Suppressor macrophage treated with lipopolysaccharide for 4 hours (primary cell): Measurements from ENCODE around the gene PIEZO2.

Experiments used
- DNase-seq: peaks from one replicate; pipeline ENCODE4 v3.0.0-alpha.2; 2020

PIEZO2 gene

DNA sequence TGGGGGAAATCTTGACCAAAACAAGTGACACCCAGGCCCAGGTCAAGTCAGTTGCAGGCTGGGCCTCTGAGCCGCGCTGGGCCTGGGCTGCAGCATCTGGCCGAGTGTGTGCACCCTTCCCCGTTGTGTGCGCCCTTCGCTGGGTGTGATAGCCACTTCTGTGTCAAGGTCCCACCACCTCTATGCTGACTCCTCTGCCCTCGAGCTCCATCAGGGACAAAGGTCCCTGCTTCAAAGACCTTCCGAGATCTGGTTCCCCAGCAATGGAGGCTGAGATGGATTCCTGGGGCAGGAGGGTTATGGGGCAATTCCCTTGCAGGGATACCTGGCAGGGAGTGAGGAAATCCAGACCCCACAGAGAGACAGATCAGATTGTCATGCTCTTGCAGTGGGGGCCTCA is 93.6 kb downstream of the PIEZO2 start:
- DNase-seq: no peak

DNA sequence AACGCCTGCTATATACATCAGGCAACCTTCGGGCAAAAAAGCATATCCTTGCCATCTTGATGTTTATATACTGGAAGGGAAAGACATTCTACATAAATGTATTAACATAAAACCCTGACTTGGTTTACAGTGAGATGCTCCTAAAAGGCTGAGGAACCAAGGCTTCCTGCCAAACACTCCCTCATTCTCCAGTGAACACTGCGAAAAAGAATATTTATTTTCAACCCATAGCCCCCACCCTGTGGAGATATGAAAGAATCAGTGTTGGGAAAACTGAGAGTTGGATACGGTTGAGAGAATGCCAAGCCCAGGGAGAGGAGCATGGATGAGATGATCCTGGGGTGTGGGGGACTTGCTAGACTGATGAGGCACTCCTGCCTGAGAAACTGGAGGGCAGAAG is 94.9 kb downstream of the PIEZO2 start:
- DNase-seq: no peak

DNA sequence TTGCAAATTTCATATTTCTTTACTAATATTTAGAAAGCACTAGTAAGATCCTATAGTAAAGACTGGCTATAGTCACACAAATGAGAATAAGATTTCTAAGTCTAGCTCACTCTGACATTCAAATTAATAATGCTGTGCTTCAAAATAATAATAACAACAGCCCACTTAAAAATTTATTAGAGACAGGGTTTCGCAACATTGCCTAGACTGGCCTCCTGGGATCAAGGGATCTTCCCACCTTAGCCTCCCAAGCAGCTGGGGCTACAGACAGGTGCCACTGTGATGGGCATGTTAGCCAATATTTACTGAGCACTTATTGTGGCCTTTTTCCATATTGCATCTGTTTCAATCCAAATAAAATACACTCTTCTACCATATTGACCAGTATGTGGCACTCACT is 96.1 kb downstream of the PIEZO2 start:
- no peak for DNase-seq

DNA sequence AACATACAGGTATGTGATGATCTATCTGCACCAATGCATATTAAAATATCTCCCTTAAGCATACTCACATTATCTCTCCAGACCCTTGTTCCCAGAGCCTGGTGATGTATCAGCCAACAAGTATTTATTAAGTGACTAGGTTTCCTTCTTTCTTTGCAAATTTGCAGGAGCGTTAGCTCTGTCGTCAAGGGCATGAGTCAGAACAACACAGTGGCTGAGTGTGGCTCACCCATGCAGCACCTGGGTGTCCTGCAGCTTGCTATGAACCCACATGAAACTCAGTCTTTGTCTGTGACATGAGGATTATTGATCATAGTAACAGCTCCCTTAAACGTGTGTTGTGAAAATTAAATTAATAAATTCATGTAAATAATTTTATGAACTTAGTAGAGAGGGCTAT is 96.6 kb downstream of the PIEZO2 start:
- DNase-seq: no peak

DNA sequence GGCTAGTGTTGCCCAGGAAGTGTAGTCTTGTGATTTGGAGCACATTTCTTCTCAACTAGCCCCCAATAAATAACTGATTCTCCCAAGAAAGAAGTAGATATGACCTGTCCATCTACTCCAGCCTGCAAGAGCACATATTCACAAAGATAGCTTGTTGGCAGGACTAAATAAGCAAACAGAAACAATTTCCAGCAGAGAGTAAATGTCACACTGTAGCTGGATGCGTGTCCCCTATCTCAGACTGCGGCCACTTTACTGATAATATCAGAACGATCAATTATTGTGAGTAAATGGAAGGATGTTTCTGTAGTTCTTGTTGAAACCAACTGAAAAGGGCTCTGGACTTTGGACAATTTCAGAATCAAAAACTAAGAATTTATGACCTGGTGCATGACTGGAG is 97.9 kb downstream of the PIEZO2 start:
- no peak for DNase-seq

DNA sequence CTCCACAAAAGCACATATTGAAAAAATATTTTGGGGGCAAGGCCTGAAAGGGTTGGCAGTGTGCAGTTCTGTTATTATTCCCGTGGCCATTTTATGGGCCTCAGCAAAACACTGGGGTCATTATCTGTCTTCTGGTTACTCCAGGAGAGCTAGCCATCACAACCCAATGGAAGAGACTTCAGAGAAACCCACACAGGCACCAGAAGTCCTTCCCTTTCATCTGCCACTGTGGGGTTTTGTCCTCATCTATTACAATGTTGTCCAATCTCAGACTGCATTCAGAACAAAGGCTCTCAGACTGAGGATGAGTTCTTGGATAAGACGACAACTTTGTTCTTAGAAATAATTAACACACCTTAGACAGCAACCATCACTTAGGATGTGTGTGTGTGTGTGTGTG is 98.4 kb downstream of the PIEZO2 start:
- DNase-seq: no peak

DNA sequence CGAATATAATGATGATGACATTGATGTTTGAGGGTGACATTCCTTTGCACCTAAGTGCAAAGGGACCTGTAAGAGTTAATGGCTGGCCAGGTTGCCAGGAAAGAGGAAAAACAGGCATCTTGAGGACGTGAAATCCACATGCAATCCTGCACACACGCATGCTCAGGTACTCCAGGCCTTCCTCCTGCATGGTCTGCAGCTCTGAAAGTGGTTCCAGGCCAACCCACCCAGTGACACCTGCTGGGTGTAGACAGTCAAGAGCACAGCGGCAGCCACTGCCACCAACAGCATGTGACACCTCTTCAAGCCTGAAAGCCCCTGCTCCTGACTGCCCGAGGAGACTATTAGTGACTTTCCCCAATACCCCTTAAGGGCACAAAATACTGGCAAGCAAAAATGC is 101.6 kb downstream of the PIEZO2 start:
- DNase-seq: no peak

DNA sequence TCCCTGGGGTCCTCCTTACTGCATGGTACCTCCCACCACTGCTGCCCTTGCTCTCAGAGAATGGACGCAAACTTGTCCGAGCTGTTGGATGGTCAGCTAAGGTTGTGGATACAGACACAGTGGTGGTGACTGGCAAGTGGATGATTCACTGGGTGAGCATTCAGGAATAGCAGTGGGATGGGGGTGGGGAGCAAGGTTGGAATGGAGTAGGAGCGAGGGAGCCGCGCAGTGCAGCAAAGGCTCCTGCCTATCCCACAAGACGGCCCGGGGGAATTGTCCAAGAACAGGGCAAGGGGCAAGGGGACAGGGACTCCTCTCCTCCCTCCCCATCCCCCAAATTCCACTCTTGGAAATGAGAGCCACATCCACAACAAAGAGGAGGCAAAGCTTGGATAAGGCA is 102.2 kb downstream of the PIEZO2 start:
- no peak for DNase-seq

DNA sequence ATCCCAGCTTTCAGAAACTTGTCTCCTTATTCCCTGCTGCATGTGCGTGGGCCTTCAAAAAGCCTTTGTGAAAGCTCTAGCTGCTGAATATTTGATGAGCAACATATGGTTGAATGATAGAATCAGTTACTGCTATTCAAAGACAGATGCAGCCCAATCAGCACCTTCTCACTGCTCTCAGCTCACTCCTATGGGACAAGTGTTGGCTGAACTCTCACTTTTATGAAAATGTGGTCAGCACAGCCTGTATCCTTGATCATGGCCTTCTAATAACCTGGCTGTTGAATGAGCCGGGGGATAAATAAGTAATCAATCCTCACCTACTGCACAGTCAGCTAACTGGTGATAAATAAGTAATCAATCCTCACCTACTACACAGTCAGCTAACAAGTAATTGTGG is 103.2 kb downstream of the PIEZO2 start:
- no peak for DNase-seq

DNA sequence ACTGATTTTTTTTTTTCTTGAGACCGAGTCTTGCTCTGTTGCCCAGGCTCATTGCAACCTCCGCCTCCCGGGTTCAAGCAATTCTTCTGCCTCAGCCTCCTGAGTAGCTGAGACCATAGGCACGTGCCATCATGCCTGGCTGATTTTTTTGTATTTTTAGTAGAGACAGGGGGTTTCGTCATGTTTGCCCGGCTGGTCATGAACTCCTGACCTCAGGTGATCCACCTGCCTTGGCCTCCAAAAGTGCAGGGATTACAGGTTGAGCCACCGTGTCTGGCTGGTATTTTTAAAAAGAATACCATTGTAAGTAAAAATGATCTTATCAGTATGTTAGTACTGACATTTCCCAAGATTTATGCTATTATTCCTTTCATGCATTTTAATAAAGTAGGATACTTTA is 105.7 kb downstream of the PIEZO2 start:
- DNase-seq: no peak

DNA sequence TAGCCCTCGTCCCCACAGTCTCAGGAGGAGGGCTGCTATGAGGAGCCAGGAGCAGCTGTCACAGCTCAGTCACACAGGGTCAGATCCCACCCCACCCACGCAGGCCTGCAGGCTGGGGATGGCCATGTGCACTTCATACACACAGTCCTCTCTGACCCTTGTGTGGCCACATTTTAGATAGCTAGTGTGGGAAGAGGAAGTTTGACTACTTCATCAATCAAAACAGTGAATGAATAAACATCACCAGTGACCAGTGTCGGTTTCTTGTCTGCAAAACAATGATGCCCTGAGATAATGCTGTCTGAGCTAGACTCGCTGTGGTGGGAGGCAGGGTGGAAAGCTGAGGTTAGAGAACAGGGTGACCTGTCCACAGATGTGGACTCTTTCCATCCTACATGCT is 107.1 kb downstream of the PIEZO2 start:
- no peak for DNase-seq

DNA sequence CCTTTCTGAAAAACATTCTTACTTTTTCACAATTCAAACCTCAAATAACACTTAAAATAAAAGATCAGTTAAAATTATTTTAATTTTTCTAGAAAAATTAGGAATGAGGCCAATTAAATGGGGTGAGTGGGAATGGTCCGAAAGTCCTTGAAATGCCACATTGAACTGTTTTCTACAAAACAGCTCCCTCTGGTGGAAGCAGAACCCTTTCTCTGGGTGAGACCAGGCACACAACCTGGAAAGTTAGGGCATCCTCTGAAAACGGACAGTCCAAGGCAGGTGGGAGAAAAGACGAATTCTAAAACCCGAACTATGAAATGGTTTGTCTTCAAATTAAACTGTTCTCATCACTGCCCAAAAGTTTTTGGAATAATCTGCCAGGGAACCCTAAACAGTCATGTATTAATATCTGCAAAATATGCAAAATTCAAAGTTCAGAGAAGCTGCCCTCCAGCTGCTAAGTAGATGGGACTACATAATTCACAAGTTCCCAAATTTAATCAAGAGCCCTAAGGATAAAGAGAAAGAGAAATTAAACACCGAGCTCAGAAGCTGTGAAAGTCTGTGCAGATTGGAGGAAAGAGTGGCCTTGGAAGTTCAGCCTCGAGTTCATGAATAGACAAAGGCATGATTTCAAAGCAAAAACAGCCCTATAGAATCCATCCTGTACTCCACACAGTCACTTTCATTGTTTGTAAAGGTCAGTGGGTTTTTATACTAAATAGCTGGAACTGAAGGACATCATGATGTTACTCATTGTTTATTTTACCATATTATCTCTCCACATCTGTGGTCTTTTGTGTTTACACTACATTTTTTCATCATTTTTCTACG is 108.3 kb downstream of the PIEZO2 start:
- peak; percentile 66 for DNase-seq

DNA sequence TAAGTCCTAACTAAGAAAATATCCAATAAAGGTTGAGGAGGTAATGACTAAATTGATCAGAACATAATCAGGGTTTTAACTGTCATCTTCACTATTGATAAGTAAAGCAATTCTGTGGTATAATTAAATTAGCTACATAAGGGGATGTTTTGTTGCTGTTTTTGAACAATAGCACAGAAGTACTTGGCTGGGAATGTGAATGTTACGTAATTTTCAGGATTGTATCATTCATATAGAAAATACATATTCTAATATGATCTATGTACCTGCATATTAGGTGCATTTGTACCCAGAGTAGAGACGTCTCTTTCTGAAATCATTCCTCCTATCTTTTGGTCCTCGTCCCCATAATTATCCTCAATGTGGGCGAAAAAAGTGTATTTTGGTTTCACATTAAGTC is 109.0 kb downstream of the PIEZO2 start:
- no peak for DNase-seq

DNA sequence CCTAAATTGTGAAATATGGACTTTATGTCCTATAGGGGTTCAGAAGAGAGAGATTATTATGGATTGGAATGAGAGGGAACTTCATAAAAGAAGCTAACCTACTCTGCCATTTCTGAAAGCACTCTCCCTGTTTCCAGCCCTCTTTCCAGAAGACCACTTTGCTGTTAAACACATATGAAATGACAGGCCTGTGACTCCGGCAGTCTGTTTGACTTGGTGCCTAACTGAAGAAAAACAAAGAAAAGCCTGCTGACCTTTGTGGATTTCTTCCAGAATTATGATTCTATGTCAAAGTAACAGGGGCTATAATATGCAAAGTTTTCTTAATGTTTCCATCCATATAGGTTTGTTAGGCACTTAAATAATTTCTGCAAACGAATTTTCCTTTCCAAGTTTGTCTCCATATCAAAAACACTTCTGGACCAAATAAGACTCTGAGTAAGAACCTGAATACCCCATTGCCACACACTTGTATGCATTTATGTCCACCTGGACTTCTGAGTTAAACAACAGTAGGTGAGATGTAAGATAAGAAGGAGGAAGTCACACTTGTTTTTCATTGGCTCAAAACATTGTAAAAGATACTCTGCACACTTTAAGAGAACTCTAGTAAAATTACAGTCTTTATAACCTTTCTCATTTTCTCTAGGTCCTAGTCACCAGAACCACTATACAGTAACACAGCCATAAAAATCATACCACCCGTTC is 111.7 kb downstream of the PIEZO2 start:
- no peak for DNase-seq

DNA sequence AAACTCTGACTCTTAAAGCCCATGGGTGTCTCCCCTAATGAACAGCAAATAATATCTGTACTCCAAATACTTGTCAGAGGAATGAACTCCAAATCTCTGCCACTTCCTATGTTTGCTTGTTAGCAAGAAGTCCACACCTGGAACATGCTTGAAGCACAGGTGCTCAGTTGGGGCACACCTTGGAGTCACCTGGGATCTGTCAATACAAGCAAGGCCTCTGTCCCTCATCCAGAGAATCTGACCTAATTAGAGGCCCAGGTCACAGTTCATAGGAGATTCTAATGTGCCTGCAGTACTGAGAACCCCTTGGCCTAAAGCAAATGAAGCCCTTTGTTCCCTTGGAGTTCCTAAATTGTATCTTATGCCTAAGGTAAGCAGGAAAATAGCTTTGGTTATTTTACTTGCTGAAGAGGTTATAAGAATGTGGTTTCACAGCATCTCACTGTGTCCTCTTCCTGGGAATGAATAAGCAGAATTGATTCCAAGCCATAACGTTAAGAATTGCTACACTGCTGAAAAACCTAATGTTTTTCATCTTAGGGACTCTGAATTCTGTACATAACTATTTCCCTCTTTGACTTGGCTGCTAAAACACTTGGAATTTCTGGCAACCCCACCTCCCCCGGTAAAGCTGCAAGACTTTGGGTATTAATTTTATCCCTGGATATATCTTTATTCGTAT is 113.4 kb downstream of the PIEZO2 start:
- no peak for DNase-seq

DNA sequence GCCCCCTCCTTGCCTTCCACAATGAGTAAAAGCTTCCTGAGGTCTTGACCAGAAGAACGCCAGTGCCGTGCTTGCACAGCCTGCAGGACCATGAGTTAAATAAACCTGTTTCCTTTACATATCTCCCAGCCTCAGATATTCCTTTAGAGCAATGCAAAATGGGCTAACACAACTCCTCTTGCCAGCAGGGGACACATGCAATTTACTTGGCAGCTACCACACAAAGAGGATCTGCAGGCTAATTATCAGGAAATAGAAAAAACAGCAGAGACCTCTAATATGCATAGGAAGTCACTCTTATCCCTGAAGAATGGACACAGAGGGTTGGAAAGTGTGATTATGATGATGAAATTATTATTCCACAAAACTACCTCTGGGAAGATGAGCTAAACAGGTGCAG is 114.0 kb downstream of the PIEZO2 start:
- DNase-seq: no peak

DNA sequence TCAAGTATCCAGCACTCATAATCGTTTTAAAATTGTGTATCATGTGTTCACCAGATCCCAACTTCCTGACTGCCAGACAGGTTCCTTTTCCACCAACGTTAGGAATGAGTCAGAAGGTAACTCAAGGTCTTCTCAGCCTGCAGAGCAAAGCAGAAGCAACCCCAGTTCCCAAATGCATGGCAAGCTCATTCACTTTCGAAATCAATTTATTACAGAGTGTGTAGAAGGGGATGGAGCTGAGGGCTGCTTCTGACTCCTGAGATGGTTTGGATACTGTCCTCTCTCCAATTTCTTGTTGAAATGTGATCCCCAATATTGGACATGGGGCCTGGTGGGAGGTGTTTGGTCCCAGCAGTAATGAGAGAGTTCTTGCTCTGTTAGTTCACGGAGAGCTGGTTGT is 114.5 kb downstream of the PIEZO2 start:
- peak; percentile 62 for DNase-seq

DNA sequence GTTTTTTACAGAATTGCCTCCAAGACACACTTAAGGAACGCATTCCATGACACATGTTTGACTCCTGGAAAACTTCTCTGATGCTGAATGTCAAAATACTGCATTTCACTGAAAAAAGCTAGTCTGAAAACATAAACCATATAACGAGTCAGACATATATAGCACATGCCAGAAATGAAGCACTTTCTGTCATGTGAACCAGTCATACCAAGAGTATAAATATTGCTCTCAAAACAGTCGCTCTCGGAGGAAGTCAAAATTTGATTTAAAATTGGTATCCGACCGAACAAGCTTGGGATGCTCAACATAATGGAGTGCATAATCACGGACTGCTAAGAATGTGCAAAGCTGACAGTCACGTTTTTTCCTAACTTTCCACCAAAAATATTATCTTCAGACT is 115.9 kb downstream of the PIEZO2 start:
- DNase-seq: no peak

DNA sequence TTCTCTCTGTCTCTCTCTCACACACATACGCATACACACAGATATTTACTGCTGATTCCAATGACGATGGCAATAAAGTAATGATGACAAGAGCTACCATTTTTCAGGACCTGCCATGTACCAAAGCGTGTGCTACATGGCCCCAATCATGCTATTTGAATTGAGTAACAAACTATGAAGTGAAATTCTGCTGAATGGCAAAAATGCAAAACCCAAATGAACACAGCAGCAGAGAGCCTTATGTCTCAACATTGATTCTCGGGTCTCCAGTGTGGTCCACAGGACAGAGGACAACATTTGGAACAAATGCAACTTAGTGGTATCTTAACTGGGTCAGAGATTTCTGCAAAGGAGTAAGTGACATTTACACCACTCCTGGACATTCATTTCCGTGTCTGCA is 117.4 kb downstream of the PIEZO2 start:
- no peak for DNase-seq

DNA sequence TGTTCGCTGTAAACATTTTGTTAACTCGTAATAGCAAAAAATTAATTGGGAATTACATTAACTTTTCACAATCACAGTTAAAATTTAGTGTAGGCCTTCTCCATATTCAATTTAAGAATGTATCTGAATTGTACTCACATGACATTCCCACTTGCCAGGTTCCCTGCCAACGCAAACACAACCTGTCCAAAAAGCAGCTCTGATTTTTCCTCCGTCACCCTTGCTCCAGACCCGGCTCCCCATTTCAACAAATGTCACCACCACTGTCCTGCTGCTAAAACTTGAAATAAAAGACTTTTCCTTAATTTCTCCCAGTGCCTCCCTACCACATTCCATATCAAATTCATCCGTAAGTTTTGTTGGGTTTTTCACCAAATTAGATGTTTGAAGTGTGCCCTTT is 120.3 kb downstream of the PIEZO2 start:
- DNase-seq: no peak

DNA sequence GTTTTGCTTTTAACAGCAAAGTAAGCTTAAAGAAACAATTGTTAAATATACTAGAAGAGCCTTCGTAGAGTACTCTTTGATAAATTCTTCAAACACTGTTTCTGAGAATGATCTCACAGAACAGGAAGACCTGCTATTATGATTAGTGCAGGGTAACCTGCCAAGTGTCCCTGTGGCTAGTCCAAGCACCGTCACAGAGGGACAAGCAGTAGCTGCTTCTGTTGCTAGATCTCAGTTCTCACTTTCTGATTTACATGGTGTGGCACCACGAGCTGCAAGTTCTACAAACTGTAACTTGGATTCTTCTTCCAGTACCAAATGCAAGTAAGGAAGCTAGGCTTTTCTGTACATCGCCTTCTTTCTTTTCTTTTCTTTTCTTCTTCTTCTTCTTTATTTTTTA is 121.5 kb downstream of the PIEZO2 start:
- DNase-seq: no peak

DNA sequence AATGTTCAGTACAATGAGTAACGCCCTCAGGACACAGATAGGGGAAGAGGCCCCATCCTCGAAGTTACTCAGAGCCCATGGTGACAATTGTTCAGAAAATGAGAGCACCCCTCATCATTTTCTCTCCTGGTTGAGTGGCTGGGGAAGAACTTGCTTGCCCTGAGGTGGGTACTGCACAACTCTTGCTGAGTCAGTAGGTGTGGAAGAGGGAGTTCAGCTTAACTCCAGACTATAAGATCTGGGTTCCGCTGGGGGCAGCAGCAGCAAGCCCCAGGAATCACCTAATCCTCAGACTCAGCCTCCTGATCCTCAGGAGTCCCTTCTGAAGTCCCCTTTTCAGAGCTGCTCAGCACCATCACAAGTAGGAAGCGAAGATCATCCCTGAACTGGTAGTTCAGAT is 123.7 kb downstream of the PIEZO2 start:
- DNase-seq: no peak

DNA sequence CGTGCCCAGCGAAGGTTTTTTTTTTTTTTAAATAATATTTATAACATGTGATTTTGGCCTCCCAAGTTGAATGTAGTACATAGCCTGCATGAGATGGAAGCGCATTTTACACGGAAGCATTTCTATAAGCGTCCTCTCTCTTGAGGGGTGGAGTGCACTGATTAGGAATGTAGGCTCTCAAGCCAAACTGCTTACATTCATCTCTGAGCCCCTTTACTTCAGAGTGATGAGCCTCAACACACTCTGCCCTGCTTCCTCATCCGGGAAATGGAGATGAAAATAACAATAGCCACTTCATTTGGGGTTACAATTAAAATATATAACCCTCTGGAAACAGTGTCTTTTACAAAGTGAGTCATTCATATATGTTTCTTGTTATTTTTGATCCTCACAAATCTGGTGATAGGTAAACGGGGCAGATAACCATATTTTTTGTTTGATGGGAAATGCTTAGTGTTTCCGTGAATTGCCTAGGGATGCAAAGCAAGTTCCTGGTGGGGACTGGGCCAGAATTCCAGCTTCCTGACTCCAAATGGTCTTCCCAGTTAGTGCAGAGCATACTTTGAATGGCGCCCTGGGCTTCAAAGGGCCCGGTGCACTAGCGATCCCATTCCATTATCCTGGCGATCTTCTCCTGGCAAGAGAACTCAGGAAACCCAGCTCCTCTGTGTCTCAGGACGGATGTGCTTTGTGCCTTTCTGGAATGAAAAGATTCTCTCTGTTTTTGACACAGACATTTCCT is 124.3 kb downstream of the PIEZO2 start:
- DNase-seq: no peak
